Adrenal gland (tissue), 5 donors: ENCODE results near the gene HIP1.

Experiments used
- CTCF ChIP-seq, 6 experiments: fragments of 450-650 bp in 4 of 6; fragments of 200-600 bp in 2 of 6; sonication (generic) in 1 of 6; IDR thresholded peaks; 1 replicate in 5 of 6; 2 replicates in 1 of 6; pipeline versions ENCODE4 v1.5.1 to v1.8.0; 2016 to 2021; ENCODE audit warnings: antibody characterized with exemption in 6 of 6, mild to moderate bottlenecking in 2 of 6, moderate library complexity in 1 of 6
- POLR2A ChIP-seq, 2 donors: fragments of 450-650 bp; IDR thresholded peaks; one replicate each; pipeline ENCODE4 v1.6.1; 2017; ENCODE audit warnings: antibody characterized with exemption in 2 of 2, mild to moderate bottlenecking in 2 of 2, moderate library complexity in 1 of 2
- donor health status: DM: no; HTN: no; CAD: no.

DNA sequence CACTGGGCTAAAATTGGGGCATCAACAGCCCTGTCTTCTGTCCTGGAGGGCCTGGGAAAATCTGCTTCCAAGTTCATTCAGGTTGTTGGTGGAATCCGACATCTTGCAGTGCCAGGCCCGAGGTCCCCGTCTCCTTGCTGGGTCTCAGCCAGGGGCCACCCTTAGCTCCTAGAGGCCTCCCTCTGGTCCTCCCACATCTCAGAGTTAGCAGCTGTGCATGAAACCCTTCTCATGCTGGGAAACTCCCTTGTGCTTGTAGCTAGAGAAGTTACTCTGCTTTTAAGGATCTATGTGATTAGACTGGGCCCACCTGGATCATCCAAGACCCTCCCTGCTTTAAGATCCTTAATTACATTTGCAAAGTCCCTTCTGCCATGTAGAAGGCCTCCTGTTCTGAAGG lies 15.3 kb downstream of the HIP1 start:
- TF ChIP-seq CTCF (IDR thresholded peaks at IDR 0.05) (no peak), POLR2A (IDR thresholded peaks at IDR 0.05) (no peak)
